Lower leg skin (tissue), 3 donors: ENCODE results near the gene CFAP74.

Experiments used
- CTCF ChIP-seq, 3 donors: fragments of 450-650 bp; IDR thresholded peaks; one replicate each; pipeline ENCODE4 v1.5.1; 2016; ENCODE audit warnings: antibody characterized with exemption in 3 of 3, mild to moderate bottlenecking in 3 of 3, moderate library complexity in 2 of 3
- POLR2A ChIP-seq, 2 donors: fragments of 450-650 bp; IDR thresholded peaks; one replicate each; pipeline ENCODE4 v1.6.1; 2016 to 2017; ENCODE audit warnings: antibody characterized with exemption in 2 of 2, mild to moderate bottlenecking in 1 of 2, moderate library complexity in 1 of 2

- TF ChIP-seq POLR2A (IDR thresholded peaks at IDR 0.05) (no peak), CTCF (IDR thresholded peaks at IDR 0.05) (no peak)
Measured at GRCh38 chr1:1908506-1908791, 95.1 kb downstream of the CFAP74 start.
